DMS 273 (cell line): ENCODE measurements around the gene AADACL4.
"Not testable (repeated sequence)": the region's sequence is repeated elsewhere in the genome, so short reads cannot be mapped to it uniquely, and the experiment has no call there.

ENCODE experiments used
- DNase-seq: peaks from one replicate; lab custom pipeline; 2025; ENCODE audit not compliant: unreplicated experiment; lab: John Stamatoyannopoulos, UW

The AADACL4 gene

GRCh38 chr1:12629511-12629956 lies 14.4 kb upstream of the AADACL4 start:
- no peak for DNase-seq

- DNase-seq, result no peak
Observed at GRCh38 chr1:12629985-12630760, 13.7 kb upstream of the AADACL4 start.

- no peak for DNase-seq
Observed at GRCh38 chr1:12630946-12631530, 12.8 kb upstream of the AADACL4 start.

- DNase-seq, result no peak
Observed at GRCh38 chr1:12631571-12631970, 12.3 kb upstream of the AADACL4 start.

- DNase-seq, result no peak
Observed at GRCh38 chr1:12634156-12634555, 9.7 kb upstream of the AADACL4 start.

GRCh38 chr1:12634696-12635202 lies 9.1 kb upstream of the AADACL4 start:
- DNase-seq, result no peak

- DNase-seq, result no peak
Observed at GRCh38 chr1:12636098-12636950, 7.6 kb upstream of the AADACL4 start.

DNA sequence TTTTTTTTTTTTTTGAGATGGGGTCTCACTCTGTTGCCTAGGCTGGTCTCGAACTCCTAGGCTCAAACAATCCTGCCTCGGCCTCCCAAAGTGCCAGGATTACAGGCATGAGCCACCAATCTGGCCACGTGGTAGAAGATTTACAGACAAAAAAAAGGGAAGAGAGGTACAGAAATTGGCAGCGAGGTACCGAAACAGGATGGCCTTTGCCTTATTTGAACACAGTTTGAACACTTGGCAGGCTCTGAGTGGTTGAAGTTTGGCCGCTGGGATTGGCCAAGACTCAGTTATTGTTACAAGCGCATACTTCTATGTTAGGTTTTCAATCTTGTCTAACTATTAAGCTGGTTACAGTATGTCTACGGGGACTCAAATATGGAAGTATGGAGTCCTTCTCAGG lies 6.2 kb upstream of the AADACL4 start:
- no peak for DNase-seq

DNA sequence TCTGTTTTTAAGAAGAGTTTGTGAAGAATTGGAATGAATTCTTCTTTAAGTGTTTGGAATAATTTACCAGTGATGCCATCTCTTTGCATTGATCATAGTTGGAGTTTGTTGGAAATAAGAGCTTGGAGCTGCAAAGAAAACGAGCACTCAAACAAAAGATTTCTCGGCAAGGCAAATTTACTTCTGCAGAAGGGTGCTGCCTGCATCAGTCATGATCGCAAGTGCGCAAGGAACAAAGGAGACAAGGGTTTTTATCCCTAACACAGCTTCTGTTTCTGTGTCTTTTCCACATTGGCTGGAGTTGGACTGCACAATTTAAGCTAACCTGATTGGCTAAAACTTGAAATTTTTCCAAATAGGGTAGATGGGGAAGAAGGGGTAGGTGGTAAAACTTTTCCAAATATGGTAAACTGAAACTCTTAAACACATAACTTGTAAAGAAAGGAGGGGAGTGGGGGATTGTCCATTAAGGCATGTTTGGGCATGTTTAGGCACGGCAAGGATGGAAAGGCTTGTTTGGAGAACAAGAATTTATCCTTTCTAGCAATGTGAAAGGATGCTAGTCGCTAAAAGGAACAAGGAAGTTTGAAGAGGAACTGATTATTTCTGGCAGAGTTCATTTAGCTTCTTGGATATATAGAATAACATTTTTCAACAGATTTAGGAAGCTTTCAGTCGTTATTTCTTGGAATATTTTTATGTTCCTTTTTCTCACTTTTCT lies 3.5 kb upstream of the AADACL4 start:
- DNase-seq, result no peak

DNA sequence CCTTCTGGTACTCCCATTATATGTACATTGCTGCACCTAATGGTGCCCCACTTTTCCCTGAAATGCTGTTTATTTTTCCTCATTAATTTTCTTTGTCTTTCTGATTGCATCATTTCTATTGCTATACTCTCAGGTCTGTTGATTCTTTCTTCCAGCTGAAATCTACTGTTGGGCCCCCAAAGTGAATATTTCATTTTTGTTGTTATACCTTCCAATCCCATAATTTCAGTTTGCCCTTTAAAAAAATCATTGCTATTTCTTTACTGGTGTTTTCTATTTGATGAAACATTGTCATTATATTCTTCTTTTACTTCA lies 3.0 kb upstream of the AADACL4 start:
- DNase-seq, result no peak

GRCh38 chr1:12643079-12643478 lies 806 bp upstream of the AADACL4 start:
- no peak for DNase-seq

DNA sequence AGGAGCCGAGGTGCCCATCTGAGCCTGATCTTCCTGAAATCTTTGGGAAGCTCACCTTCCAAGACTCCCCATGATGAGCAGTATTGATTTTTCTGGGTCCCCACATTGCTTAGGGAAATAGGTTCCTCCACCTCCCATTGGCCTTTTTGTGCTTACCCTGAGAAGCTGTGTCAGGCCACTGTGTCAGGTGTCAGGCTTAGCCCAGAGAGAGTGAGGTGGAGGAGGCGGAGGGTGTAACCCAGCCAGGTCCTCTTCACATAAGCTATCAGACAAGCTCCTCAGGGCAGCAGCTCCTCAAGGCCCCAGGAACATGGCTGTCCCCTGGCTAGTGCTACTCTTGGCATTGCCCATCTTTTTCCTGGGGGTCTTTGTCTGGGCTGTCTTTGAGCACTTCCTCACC lies 352 bp downstream of the AADACL4 start:
- DNase-seq, result no peak

DNA sequence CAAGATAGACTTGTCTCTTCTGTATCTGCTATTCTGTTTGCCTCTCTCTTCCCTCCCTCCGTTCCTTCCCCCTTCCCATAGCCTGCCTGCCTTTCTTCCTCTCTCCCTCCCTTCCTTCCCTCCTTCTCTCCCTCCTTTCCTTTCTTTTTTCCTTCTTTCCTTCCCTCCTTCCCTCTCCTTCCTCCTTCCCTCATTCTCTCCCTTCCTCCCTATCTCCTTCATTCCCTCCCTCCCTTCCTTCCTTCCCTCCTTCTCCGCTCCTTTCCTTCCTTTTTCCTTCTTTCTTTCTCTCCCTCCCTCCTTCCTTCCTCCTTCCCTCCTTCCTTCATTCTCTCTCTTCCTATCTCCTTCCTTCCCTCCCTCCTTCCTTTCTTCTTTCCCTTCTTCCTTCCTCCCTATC lies 944 bp downstream of the AADACL4 start:
- DNase-seq, result no peak

- not testable (repeated sequence) for DNase-seq
Observed at GRCh38 chr1:12645401-12645800, 1.5 kb downstream of the AADACL4 start.

GRCh38 chr1:12648741-12649140 lies 4.9 kb downstream of the AADACL4 start:
- DNase-seq, result no peak

GRCh38 chr1:12649971-12650421 lies 6.1 kb downstream of the AADACL4 start:
- no peak for DNase-seq

DNA sequence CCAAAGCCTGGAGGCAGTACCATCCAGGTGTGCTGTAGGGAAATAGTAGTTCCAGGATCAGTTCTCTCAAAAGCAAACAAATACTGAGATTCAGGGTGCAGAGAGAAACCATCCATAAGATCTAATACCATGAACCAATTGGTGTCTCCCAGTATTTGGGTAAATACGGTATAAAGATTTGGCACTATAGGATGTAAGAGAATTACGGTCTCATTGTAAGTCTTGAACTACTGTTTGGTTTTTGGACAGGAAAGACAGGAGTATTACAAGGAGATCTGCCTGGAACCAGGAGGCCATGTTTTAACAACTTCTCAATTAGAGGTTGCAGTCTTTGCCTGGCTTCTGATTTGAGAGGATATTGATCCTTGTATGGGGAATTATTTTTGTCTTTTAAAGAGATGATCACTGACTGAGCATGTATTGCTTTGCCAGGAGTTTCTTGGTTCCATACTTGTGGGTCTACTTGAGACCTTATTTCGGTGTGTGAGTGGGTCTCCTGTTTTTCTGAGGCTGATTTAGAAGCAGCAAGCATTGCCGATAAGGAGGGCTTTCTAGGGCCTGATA lies 10.2 kb downstream of the AADACL4 start:
- DNase-seq, result peak; percentile 8

DNA sequence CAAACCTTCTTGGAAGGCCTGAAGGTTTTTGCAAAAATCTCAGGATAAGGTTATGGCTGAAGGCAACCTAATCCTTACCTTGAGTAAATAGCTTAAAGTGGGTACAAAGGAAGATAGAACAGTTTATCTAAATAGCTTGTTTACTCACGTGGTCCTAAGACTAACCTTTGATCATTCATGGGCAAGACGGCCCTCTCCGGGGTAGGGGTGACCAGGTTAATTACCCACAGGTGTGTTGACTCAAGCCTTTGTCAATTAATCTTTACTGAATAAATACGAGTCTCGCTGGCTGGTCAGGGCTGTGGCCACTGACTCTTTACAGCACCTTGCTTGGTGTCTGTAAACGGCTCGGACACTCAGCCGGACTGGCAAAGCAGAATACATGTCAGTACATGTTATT lies 10.8 kb downstream of the AADACL4 start:
- no peak for DNase-seq

GRCh38 chr1:12656575-12656974 lies 12.7 kb downstream of the AADACL4 start:
- no peak for DNase-seq

DNA sequence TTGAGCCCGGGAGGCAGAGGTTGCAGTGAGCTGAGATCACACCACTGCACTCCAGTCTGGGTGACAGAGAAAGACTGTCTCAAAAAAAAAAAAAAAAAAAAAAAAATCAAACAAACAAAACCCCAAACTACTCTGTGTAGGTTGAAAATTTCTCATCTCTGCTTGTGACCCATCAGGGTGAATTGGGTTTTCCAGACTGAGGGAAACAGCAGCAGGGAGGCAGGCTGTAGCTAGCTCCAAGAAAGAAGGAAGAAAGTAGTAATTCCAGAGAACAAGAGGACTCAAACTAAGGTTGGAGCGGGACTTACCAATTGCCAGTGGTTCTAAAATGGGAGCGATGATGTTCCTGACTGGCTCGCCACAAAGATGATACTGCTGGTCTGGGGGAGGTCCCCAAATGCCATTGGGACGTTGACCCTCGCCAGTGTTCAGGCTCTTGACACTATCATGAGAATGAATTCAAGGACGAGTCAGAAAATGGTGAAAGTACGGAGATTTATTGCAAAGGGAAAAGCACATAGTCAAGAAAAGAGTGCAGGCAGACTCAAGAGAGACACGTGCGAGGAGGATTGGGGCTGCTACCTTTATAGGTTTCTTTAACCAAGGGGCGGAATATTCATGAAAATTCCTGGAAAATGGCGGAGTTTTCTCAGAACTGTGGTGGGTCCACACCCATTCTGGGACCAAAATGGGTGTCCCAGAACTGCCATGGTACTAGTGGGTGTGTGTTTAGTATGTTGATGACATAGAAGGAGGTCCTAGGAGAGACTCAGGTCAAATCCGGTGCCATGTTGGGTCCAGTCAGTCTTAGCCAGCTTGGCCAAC lies 13.4 kb downstream of the AADACL4 start:
- DNase-seq, result no peak
